ENCODE results near the gene P3H2. TPM values are rescaled to one million over a fixed set of nuclear protein-coding genes. Genes with fewer than 3 reads are reported as not detected.
A peak's percentile ranks its signal among the peaks of the same experiment; 100 is the strongest.

Gene P3H2
- total and polyA plus RNA-seq, 2 donors (not counting 1 experiment from before 2014, with no cell fraction given): 20.5 to 21.6 TPM

DNA sequence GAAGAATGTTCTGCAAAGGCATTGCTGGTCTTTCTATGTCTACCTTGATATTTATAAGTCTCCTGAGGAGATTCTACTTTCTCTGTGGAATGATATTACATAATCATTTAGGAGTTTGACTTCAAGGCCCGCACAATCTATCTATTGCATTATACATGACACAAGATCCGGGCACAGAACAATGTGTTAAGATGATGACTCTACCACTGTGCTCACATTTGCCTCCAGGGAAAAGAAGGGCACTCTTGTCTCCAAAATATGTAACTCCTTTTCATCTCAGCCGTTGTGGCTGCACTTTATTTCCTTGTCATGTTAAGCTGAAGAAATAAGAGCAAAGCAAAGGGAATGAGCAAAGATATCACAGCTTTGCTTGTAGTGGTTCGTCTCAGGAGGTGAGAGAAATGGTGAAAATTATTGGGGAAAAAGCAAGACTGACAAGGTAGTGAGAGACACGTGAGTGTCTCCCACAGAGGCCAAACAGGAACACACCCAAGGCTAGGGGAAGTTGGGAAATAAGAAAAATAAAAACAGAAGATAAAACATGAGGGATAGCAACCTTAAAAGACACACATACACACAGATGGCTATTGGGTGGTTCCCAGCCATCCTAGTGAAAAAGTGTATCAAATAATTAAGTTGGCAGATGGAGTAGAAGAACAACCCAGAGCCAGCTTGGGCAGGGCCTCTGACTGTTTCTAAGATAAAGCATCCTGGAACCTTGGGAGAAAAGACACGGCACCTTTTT lies 184.3 kb downstream of the P3H2 start:
- Histone ChIP-seq H3K4me3 (replicated peaks in 1 of 4; ENCODE audit: control extremely low read depth in 1 of 4, insufficient read depth in 1 of 4, low read depth in 3 of 4, low read length in 4 of 4) (no peak overlapping the region), H3K36me3 (ENCODE audit: control insufficient read depth, insufficient read depth, low read length) (no peaks in the 10 kb centered on the region), H2AFZ (ENCODE audit: low read length) (no peak overlapping the region), H3K27me3 (ENCODE audit: control insufficient read depth, insufficient read depth, low read length) (no peaks in the 10 kb centered on the region), H3K79me2 (ENCODE audit: control insufficient read depth, insufficient read depth, low read length) (no peaks in the 10 kb centered on the region), H3K9ac (ENCODE audit: insufficient read depth, low read length) (no peak overlapping the region), H3K4me1 (ENCODE audit: control insufficient read depth, extremely low read depth, insufficient read depth, low read length) (no peaks in the 10 kb centered on the region), H3K27ac (ENCODE audit: insufficient read depth, low read length) (no peak overlapping the region), H3K9me3 (ENCODE audit: control insufficient read depth, insufficient read depth, low read depth, low read length) (no peaks in the 10 kb centered on the region), H3K4me2 (ENCODE audit: extremely low read depth, insufficient read depth, low read length) (no peak overlapping the region), H4K20me1 (ENCODE audit: control insufficient read depth, extremely low read depth, insufficient read depth, low read length) (no peaks in the 10 kb centered on the region)
- TF ChIP-seq CTCF (conservative IDR thresholded peaks at IDR 0.05 in 1 of 2, IDR thresholded peaks at IDR 0.05 in 1 of 2; ENCODE audit: low read depth in 1 of 2, low read length in 2 of 2) (no peak), EZH2 (IDR thresholded peaks at IDR 0.05; ENCODE audit: low read length, missing control alignments) (no peak)
- no peak for DNase-seq (ENCODE audit: low read depth in 2 of 2)

GRCh38 chr3:189927975-189928895 lies 192.5 kb downstream of the P3H2 start:
- no peak overlapping the region for H2AFZ ChIP-seq (ENCODE audit: low read length)
- H3K36me3 ChIP-seq (ENCODE audit: control insufficient read depth, insufficient read depth, low read length): no peaks in the 10 kb centered on the region
- H3K4me1 ChIP-seq (ENCODE audit: control insufficient read depth, extremely low read depth, insufficient read depth, low read length): no peaks in the 10 kb centered on the region
- H3K9me3 ChIP-seq (ENCODE audit: control insufficient read depth, insufficient read depth, low read depth, low read length): no peaks in the 10 kb centered on the region
- no peak overlapping the region for H3K27ac ChIP-seq (ENCODE audit: insufficient read depth, low read length)
- TF ChIP-seq CTCF (conservative IDR thresholded peaks at IDR 0.05 in 1 of 2, IDR thresholded peaks at IDR 0.05 in 1 of 2; ENCODE audit: low read depth in 1 of 2, low read length in 2 of 2) (no peak), EZH2 (IDR thresholded peaks at IDR 0.05; ENCODE audit: low read length, missing control alignments) (no peak)
- H3K79me2 ChIP-seq (ENCODE audit: control insufficient read depth, insufficient read depth, low read length): no peaks in the 10 kb centered on the region
- no peaks in the 10 kb centered on the region for H3K27me3 ChIP-seq (ENCODE audit: control insufficient read depth, insufficient read depth, low read length)
- H3K4me2 ChIP-seq (ENCODE audit: extremely low read depth, insufficient read depth, low read length): no peak overlapping the region
- H4K20me1 ChIP-seq (ENCODE audit: control insufficient read depth, extremely low read depth, insufficient read depth, low read length): no peaks in the 10 kb centered on the region
- H3K9ac ChIP-seq (ENCODE audit: insufficient read depth, low read length): no peak overlapping the region
- no peak overlapping the region for H3K4me3 ChIP-seq (replicated peaks in 1 of 4; ENCODE audit: control extremely low read depth in 1 of 4, insufficient read depth in 1 of 4, low read depth in 3 of 4, low read length in 4 of 4)
- peak in 1 of 2 donors; percentile 55 for DNase-seq (ENCODE audit: low read depth in 2 of 2)

DNA sequence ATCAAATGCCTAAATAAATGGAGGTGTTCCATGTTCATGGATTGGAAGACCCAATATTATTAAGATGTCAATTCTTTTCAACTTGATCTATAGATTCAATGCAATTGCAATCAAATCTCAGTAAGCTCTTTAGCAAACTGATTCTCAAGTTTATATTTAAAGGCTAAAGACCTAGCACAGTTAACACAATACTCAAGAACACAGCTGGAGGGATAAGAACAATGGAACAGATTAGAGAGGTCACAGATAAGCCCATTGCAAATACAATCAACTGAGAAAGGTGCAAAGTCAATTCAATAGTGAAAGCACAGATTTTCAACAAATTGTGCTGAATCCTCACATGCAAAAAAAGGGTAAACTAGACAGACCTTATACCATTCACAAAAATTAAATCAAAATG lies 198.9 kb downstream of the P3H2 start:
- Histone ChIP-seq H3K79me2 (ENCODE audit: control insufficient read depth, insufficient read depth, low read length) (no peaks in the 10 kb centered on the region), H2AFZ (ENCODE audit: low read length) (no peak overlapping the region), H3K27me3 (ENCODE audit: control insufficient read depth, insufficient read depth, low read length) (no peaks in the 10 kb centered on the region), H3K36me3 (ENCODE audit: control insufficient read depth, insufficient read depth, low read length) (no peaks in the 10 kb centered on the region), H3K4me1 (ENCODE audit: control insufficient read depth, extremely low read depth, insufficient read depth, low read length) (no peaks in the 10 kb centered on the region), H4K20me1 (ENCODE audit: control insufficient read depth, extremely low read depth, insufficient read depth, low read length) (no peaks in the 10 kb centered on the region), H3K27ac (ENCODE audit: insufficient read depth, low read length) (no peak overlapping the region), H3K4me2 (ENCODE audit: extremely low read depth, insufficient read depth, low read length) (no peak overlapping the region), H3K9me3 (ENCODE audit: control insufficient read depth, insufficient read depth, low read depth, low read length) (no peaks in the 10 kb centered on the region), H3K4me3 (replicated peaks in 1 of 4; ENCODE audit: control extremely low read depth in 1 of 4, insufficient read depth in 1 of 4, low read depth in 3 of 4, low read length in 4 of 4) (no peak overlapping the region), H3K9ac (ENCODE audit: insufficient read depth, low read length) (no peak overlapping the region)
- DNase-seq (ENCODE audit: low read depth in 2 of 2): no peak
- TF ChIP-seq CTCF (conservative IDR thresholded peaks at IDR 0.05 in 1 of 2, IDR thresholded peaks at IDR 0.05 in 1 of 2; ENCODE audit: low read depth in 1 of 2, low read length in 2 of 2): no peak
- no peak for TF ChIP-seq EZH2 (IDR thresholded peaks at IDR 0.05; ENCODE audit: low read length, missing control alignments)
